OCI-LY3 (cell line): ENCODE data around the gene OSBPL2.

Experiments
- H2AFZ ChIP-seq: fragments of 200-600, 300-600 bp; shearing (Covaris generic); 2 replicates; pipeline ENCODE4 v1.6.0; 2014; ENCODE audit warnings: antibody characterized with exemption, low read depth, low read length
- H3K27ac ChIP-seq: fragments of 200-600, 300-600 bp; sonication (generic); 2 replicates; pipeline ENCODE4 v1.5.1; 2014; ENCODE audit warnings: mild to moderate bottlenecking, low read length, moderate library complexity, mixed read lengths
- H3K27me3 ChIP-seq: fragments of 200-600, 300-600 bp; sonication (generic); 2 replicates; pipeline ENCODE4 v1.6.1; 2014; ENCODE audit warnings: low read depth, low read length, mixed read lengths
- H3K36me3 ChIP-seq: fragments of 200-600, 300-600 bp; sonication (generic); replicated peaks from 2 replicates; pipeline ENCODE3; 2014; ENCODE audit warnings: low read depth, low read length, mixed read lengths
- H3K4me1 ChIP-seq: fragments of 300-600, 200-600 bp; sonication (generic); 2 replicates; pipeline ENCODE4 v1.6.1; 2014; ENCODE audit warnings: low read length, mixed read lengths
- H3K4me2 ChIP-seq: fragments of 200-600, 300-600 bp; sonication (generic); 2 replicates; pipeline ENCODE4 v1.6.1; 2014; ENCODE audit warnings: low read length, mixed read lengths
- H3K4me3 ChIP-seq: fragments of 300-600, 200-600 bp; sonication (generic); 2 replicates; pipeline ENCODE4 v1.5.1; 2014; ENCODE audit warnings: antibody characterized with exemption, mild to moderate bottlenecking, low read length, moderate library complexity
- H3K79me2 ChIP-seq: fragments of 300-600, 200-600 bp; shearing (Covaris generic); 2 replicates; pipeline ENCODE4 v1.6.1; 2014; ENCODE audit warnings: mild to moderate bottlenecking, low read length, mixed read lengths
- H3K9ac ChIP-seq: fragments of 300-600, 200-600 bp; shearing (Covaris generic); 2 replicates; pipeline ENCODE4 v1.6.0; 2014; ENCODE audit warnings: mild to moderate bottlenecking, low read length, moderate library complexity
- H3K9me3 ChIP-seq: fragments of 200-600, 300-600 bp; shearing (Covaris generic); 2 replicates; pipeline ENCODE4 v1.6.1; 2014; ENCODE audit warnings: low read length, mixed read lengths; ENCODE audit not compliant: insufficient read depth
- H4K20me1 ChIP-seq: fragments of 200-600, 300-600 bp; sonication (generic); 2 replicates; pipeline ENCODE4 v1.6.1; 2016; ENCODE audit warnings: low read length, mixed read lengths; ENCODE audit not compliant: insufficient read depth
- CTCF ChIP-seq: fragments of 200-600, 300-600 bp; sonication (generic); IDR thresholded peaks from 2 replicates; pipeline ENCODE4 v1.5.1; 2014; ENCODE audit warnings: antibody characterized with exemption, low read length, low read depth
- EZH2phosphoT487 ChIP-seq: fragments of 200-600 bp; shearing (Covaris generic); IDR thresholded peaks from 2 replicates; pipeline ENCODE4 v1.6.1; 2018; ENCODE audit warnings: antibody characterized with exemption, mixed run types, low read depth

The OSBPL2 gene

GRCh38 chr20:62297449-62298227 lies 59.3 kb downstream of the OSBPL2 start:
- Histone ChIP-seq H3K79me2 (no peaks in the 10 kb centered on the region), H3K4me1 (no peaks in the 10 kb centered on the region; the same call in 1 of the 2 replicates), H3K4me2 (no peak overlapping the region), H3K27me3 (no peaks in the 10 kb centered on the region), H4K20me1 (no peaks in the 10 kb centered on the region), H3K9ac (no peak overlapping the region), H3K27ac (no peak overlapping the region), H3K4me3 (no peak overlapping the region), H3K9me3 (no peaks in the 10 kb centered on the region), H3K36me3 (peaks cover 7% of the 10 kb centered on the region), H2AFZ (no peak overlapping the region)
- no peak for TF ChIP-seq EZH2phosphoT487
- TF ChIP-seq CTCF, result no peak

- no peak for TF ChIP-seq EZH2phosphoT487
- no peaks in the 10 kb centered on the region for H3K27me3 ChIP-seq
- peaks cover 9% of the 10 kb centered on the region for H3K36me3 ChIP-seq
- no peak overlapping the region for H3K4me2 ChIP-seq
- no peak overlapping the region for H3K27ac ChIP-seq
- peaks cover 8% of the 10 kb centered on the region for H3K79me2 ChIP-seq
- H4K20me1 ChIP-seq, result peaks cover 4% of the 10 kb centered on the region
- no peak overlapping the region for H3K4me3 ChIP-seq
- no peaks in the 10 kb centered on the region for H3K9me3 ChIP-seq
- no peak overlapping the region for H3K9ac ChIP-seq
- H2AFZ ChIP-seq, result no peak overlapping the region
- peaks cover under 1% of the 10 kb centered on the region; the same call in 1 of the 2 replicates for H3K4me1 ChIP-seq
Observed at GRCh38 chr20:62298577-62299249, 60.4 kb downstream of the OSBPL2 start.

GRCh38 chr20:62299666-62300236 lies 61.4 kb downstream of the OSBPL2 start:
- Histone ChIP-seq H3K4me2 (no peak overlapping the region), H3K4me1 (peaks cover 11% of the 10 kb centered on the region), H3K27ac (no peak overlapping the region), H3K36me3 (peaks cover 15% of the 10 kb centered on the region), H3K4me3 (no peak overlapping the region), H3K9ac (no peak overlapping the region), H3K27me3 (no peaks in the 10 kb centered on the region), H3K79me2 (peaks cover 18% of the 10 kb centered on the region), H3K9me3 (no peaks in the 10 kb centered on the region), H4K20me1 (peaks cover 14% of the 10 kb centered on the region), H2AFZ (no peak overlapping the region)
- TF ChIP-seq EZH2phosphoT487 (no peak), CTCF (no peak)

GRCh38 chr20:62300319-62300718 lies 62.0 kb downstream of the OSBPL2 start:
- Histone ChIP-seq H3K4me3 (no peak overlapping the region), H3K36me3 (peaks cover 20% of the 10 kb centered on the region), H2AFZ (no peak overlapping the region), H3K4me1 (peaks cover 13% of the 10 kb centered on the region), H3K27ac (no peak overlapping the region), H3K27me3 (no peaks in the 10 kb centered on the region), H3K79me2 (peaks cover 24% of the 10 kb centered on the region), H3K9ac (no peak overlapping the region), H4K20me1 (peaks cover 20% of the 10 kb centered on the region), H3K9me3 (no peaks in the 10 kb centered on the region), H3K4me2 (no peak overlapping the region)
- TF ChIP-seq CTCF (no peak), EZH2phosphoT487 (no peak)
